ENCODE data around the gene GRIK3. TPM values are rescaled to one million over a fixed set of nuclear protein-coding genes. Genes with fewer than 3 reads are reported as not detected.
A peak's percentile ranks its signal among the peaks of the same experiment; 100 is the strongest.

GRIK3 gene
- total and polyA plus RNA-seq, 3 donors from 2014 or later, result 0.99 to 6.3 (median 3.1) TPM

DNA sequence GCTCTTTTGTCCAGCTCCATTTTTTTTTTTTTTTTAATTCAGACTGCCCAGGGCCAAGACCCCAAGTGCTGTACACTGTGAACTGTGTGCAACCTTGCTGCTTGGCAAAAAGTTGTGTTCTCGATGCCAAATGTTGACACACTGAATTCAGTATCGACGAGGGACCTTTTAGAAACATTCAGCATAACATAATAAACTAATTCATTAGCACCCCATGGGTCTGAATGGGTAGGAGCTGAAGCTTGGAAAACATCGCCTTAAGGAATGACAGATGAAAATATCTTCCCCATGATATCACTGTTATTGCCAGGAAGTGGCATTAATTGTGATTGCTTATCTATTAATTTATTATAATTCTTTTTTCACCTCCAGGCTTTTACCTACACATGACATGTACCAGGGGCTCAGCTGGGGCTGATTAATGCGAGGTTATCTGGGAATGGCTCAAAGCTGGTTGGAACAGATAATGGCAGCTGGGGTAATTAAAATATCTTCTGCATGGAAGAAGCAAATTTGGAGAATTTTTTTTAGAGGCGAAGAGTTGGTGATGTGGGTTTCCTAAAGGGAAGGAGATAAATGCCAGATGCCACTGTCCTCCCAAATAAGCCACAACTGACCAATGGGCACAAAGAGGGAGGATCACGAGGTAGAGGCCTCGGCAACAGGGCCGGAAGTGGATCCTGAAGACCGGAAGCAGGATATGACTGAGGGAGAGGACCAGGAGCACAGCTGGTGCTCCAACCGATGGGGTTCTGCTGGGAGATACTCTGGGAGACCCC lies 169.3 kb downstream of the GRIK3 start:
- Histone ChIP-seq H3K4me1 (no peaks in the 10 kb centered on the region), H3K9me3 (no peaks in the 10 kb centered on the region), H3K27ac (no peak overlapping the region), H3K27me3 (no peaks in the 10 kb centered on the region), H3K4me3 (no peak overlapping the region), H3K36me3 (ENCODE audit: low read depth, missing control alignments) (no peaks in the 10 kb centered on the region)
- no peak for DNase-seq
- intact Hi-C loops (cut with DNase I; ENCODE audit: low total_unique reads), result no loop called here
- 62 to 81% methylated on average over 11 of the region's 11 CpGs for WGBS, 2 donors
- no peak for TF ChIP-seq POLR2A (IDR thresholded peaks at IDR 0.05)
- TF ChIP-seq, protein P1, sequence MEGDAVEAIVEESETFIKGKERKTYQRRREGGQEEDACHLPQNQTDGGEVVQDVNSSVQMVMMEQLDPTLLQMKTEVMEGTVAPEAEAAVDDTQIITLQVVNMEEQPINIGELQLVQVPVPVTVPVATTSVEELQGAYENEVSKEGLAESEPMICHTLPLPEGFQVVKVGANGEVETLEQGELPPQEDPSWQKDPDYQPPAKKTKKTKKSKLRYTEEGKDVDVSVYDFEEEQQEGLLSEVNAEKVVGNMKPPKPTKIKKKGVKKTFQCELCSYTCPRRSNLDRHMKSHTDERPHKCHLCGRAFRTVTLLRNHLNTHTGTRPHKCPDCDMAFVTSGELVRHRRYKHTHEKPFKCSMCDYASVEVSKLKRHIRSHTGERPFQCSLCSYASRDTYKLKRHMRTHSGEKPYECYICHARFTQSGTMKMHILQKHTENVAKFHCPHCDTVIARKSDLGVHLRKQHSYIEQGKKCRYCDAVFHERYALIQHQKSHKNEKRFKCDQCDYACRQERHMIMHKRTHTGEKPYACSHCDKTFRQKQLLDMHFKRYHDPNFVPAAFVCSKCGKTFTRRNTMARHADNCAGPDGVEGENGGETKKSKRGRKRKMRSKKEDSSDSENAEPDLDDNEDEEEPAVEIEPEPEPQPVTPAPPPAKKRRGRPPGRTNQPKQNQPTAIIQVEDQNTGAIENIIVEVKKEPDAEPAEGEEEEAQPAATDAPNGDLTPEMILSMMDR (IDR thresholded peaks at IDR 0.05), result no peak

DNA sequence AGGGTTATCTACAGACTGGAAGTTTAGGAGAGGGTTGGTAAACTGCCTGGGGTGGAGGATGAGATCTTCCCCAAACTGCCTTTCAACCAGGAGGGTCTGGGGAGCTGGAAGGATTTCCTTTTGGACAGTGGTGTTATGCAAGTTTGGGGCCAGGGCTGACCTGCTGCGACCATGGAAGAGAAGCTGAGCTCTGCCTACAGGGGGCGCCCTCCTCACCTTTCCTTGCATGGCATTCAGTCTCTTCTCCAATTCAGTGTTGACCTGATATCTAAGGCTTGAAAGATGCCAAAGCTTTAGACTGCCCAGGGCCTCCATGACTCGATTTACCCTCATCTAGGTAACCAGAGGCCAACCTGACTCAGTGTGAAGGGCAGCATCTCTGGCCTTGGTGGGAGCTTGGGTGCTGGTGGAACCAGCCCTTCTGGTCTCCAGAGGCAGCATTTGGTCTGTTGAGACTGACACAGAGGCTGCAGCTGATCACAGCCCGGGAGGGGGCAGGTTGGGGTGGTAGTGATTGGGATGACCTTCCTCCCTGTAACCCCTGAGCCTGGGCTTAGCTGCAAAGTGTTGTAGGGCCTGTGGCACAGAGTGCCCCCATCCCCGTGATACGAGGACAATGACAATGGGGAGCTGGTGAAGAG lies 170.0 kb downstream of the GRIK3 start:
- no peak for TF ChIP-seq POLR2A (IDR thresholded peaks at IDR 0.05)
- TF ChIP-seq, protein P1 (IDR thresholded peaks at IDR 0.05), result peak in 2 of 3 experiments; percentile 21 to 30
- Histone ChIP-seq H3K27ac (no peak overlapping the region), H3K4me3 (no peak overlapping the region), H3K4me1 (no peaks in the 10 kb centered on the region), H3K27me3 (no peaks in the 10 kb centered on the region), H3K36me3 (ENCODE audit: low read depth, missing control alignments) (no peaks in the 10 kb centered on the region), H3K9me3 (no peaks in the 10 kb centered on the region)
- intact Hi-C loops (cut with DNase I; ENCODE audit: low total_unique reads), result no loop called here
- peak; percentile 73 for DNase-seq
- 50 to 71% methylated on average over 6 of the region's 6 CpGs for WGBS, 2 donors

DNA sequence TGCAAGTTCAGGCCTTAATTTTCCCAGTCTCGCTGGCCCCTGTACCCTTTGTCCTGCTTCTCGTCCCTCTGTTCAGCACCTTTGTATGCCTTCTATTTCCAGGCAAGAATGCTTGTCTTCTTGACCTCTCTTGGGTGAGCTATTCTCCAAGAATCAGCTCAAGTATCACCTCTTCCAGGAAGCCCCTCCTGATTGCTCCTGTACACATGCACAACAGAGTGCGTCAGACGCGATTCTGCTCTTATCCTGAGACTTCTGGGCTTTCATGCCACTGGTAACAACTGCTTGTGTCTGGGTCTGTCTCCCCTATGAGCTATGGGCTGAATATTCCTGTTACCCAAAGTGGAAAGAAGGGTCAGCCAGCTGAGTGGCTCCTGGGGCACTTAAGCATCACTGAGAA lies 170.8 kb downstream of the GRIK3 start:
- Histone ChIP-seq H3K36me3 (ENCODE audit: low read depth, missing control alignments) (no peaks in the 10 kb centered on the region), H3K27me3 (no peaks in the 10 kb centered on the region), H3K4me1 (no peaks in the 10 kb centered on the region), H3K4me3 (no peak overlapping the region), H3K27ac (no peak overlapping the region), H3K9me3 (no peaks in the 10 kb centered on the region)
- no peak for TF ChIP-seq POLR2A (IDR thresholded peaks at IDR 0.05)
- TF ChIP-seq, protein P1 (IDR thresholded peaks at IDR 0.05), result no peak
- intact Hi-C loops (cut with DNase I; ENCODE audit: low total_unique reads), result no loop called here
- no peak for DNase-seq
- WGBS, 2 donors, result 87 to 92% methylated on average over 5 of the region's 5 CpGs

DNA sequence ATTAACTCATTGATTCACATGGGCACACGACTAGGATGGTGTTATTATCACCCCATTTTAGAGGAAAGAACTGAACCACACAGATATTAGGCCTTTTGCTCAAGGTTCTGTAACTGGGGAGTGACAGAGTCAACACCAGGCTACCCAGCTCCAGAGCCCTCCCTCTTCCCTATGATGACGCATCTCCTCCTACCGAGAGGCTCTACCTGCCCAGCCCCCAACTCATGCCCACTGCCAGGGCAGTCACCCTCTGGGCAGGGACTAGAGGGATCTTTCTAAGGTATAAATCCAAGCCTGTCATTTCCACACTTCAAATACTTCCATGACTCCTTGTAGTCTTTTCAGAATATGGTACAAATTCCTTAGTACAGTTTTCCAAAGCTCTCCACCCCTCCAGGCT lies 171.3 kb downstream of the GRIK3 start:
- no peak for TF ChIP-seq POLR2A (IDR thresholded peaks at IDR 0.05)
- TF ChIP-seq, protein P1 (IDR thresholded peaks at IDR 0.05), result no peak
- H3K27me3 ChIP-seq, result no peaks in the 10 kb centered on the region

More for the DNA sequence above, 171.3 kb downstream of the GRIK3 start:
- 57 to 61% methylated on average over 3 of the region's 3 CpGs for WGBS, 2 donors
- Histone ChIP-seq H3K27ac (no peak overlapping the region), H3K4me3 (no peak overlapping the region), H3K9me3 (no peaks in the 10 kb centered on the region), H3K4me1 (no peaks in the 10 kb centered on the region), H3K36me3 (ENCODE audit: low read depth, missing control alignments) (no peaks in the 10 kb centered on the region)
- intact Hi-C loops (cut with DNase I; ENCODE audit: low total_unique reads), result no loop called here
- no peak for DNase-seq
